BJ (cell line): ENCODE results near the gene NCAPD2. TPM values are rescaled to one million over a fixed set of nuclear protein-coding genes. Genes with fewer than 3 reads are reported as not detected.

Experiments used
- CTCF ChIA-PET: fragments of 350-600 bp; formaldehyde crosslinking; extraction: SDS; loops from one replicate; lab custom pipeline; 2021; ENCODE audit warnings: antibody characterized with exemption, inconsistent platforms; lab: Yijun Ruan, JAX
- POLR2A ChIA-PET: fragments of 300-600 bp; sonication (Branson Sonifier 250); formaldehyde crosslinking; extraction: SDS; loops from one replicate; lab custom pipeline; 2021; ENCODE audit warnings: antibody characterized with exemption; lab: Charles Lee
- DNase-seq: peaks from one replicate; pipeline ENCODE4 v3.0.0-alpha.2; 2011; ENCODE audit warnings: low read depth
- H3K27me3 ChIP-seq: 2 replicates; pipeline ENCODE4 v1.6.0; 2011; ENCODE audit warnings: low read length; ENCODE audit not compliant: control insufficient read depth, insufficient read depth
- H3K36me3 ChIP-seq: 2 replicates; pipeline ENCODE4 v1.5.1; 2011; ENCODE audit warnings: low read length; ENCODE audit not compliant: control insufficient read depth, insufficient read depth
- H3K4me3 ChIP-seq: 2 replicates; pipeline ENCODE4 v1.5.1; 2011; ENCODE audit warnings: low read depth, mild to moderate bottlenecking, control low read depth, low read length
- CTCF ChIP-seq: IDR thresholded peaks from 2 replicates; pipeline ENCODE4 v1.5.1; 2011; ENCODE audit warnings: low read depth, mild to moderate bottlenecking, control low read depth, inconsistent platforms, low read length, moderate library complexity; ENCODE audit not compliant: insufficient read depth
- polyA plus RNA-seq: library from polyadenylated mRNA; depleted of rRNA; stranded (reverse); fragments of >200 nt; gene quantifications from 2 replicates; pipeline ENCODE4 v1.2.3, GENCODE V29; 2011; rRNA removed
- small RNA-seq: library from RNA; depleted of rRNA; stranded (forward); fragments of <200 nt; gene quantifications from one replicate; pipeline ENCODE3, GENCODE V24; 2012; ENCODE audit warnings: low replicate concordance, low read depth; ENCODE audit not compliant: insufficient read length

Gene NCAPD2
- polyA plus RNA-seq, 1 experiment, result 65.6 TPM

- H3K36me3 ChIP-seq, result peaks cover 33% of the 10 kb centered on the region
- TF ChIP-seq CTCF, result no peak
- ChIA-PET CTCF (interaction anchor here (0.5 to 3.4 kb wide), 4 partner anchors 10 to 1472 kb away, joined by 3 to 15 read pairs (median 7); no protein-coding TSS in a partner anchor), POLR2A (no interaction called here)
- no peak overlapping the region for H3K4me3 ChIP-seq
- no peak for DNase-seq
- H3K27me3 ChIP-seq, result no peaks in the 10 kb centered on the region
Measured at GRCh38 chr12:6573001-6573400, 79.1 kb downstream of the NCAPD2 start.

- POLR2A ChIA-PET, result no interaction called here
Measured at GRCh38 chr12:6574576-6575295, 80.8 kb downstream of the NCAPD2 start.

GRCh38 chr12:6575648-6576047 is 81.7 kb downstream of the NCAPD2 start:
- POLR2A ChIA-PET, result no interaction called here
- TF ChIP-seq CTCF, result no peak
- Histone ChIP-seq H3K36me3 (peaks cover 28% of the 10 kb centered on the region), H3K27me3 (no peaks in the 10 kb centered on the region), H3K4me3 (no peak overlapping the region)
- no peak for DNase-seq
- CTCF ChIA-PET, result interaction anchor here (1.1 kb wide), 1 partner anchor 23 kb away, joined by 3 read pairs; no protein-coding TSS in a partner anchor

More at GRCh38 chr12:6574576-6575295, 80.8 kb downstream of the NCAPD2 start:
- TF ChIP-seq CTCF, result no peak
- DNase-seq, result no peak
- H3K4me3 ChIP-seq, result no peak overlapping the region
- H3K36me3 ChIP-seq, result peaks cover 32% of the 10 kb centered on the region
- CTCF ChIA-PET, result no interaction called here
- H3K27me3 ChIP-seq, result no peaks in the 10 kb centered on the region

Small RNA genes within 50 kb of the gene (small RNA-seq; reads per million reads assigned to genes)
- 9.9 reads per million, percentile 76 among the genes with 10 or more reads in this experiment for gene SCARNA11

Other genes with a start within 250 kb of the NCAPD2 start
- 0.10 TPM in 1 of 2 replicates, not detected in the other for gene PLEKHG6, start 183.4 kb upstream of the NCAPD2 start, polyA plus RNA-seq
- 170 and 217 TPM in 2 replicates for gene TNFRSF1A, start 152.0 kb upstream of the NCAPD2 start, polyA plus RNA-seq
- 0.18 and 0.36 TPM in 2 replicates for gene SCNN1A, start 118.5 kb upstream of the NCAPD2 start, polyA plus RNA-seq
- gene LTBR, start 109.9 kb upstream of the NCAPD2 start, polyA plus RNA-seq, result 23.4 and 67.2 TPM in 2 replicates
- 0.15 TPM in 1 of 2 replicates, not detected in the other for gene CD27, start 49.1 kb upstream of the NCAPD2 start, polyA plus RNA-seq
- 13.6 and 25.8 TPM in 2 replicates for gene TAPBPL, start 42.1 kb upstream of the NCAPD2 start, polyA plus RNA-seq
- gene VAMP1, start 23.4 kb upstream of the NCAPD2 start, polyA plus RNA-seq, result 12.5 and 23.3 TPM in 2 replicates
- gene MRPL51, start 840 bp upstream of the NCAPD2 start, polyA plus RNA-seq, result 53.4 and 117 TPM in 2 replicates
- gene GAPDH, start 40.4 kb downstream of the NCAPD2 start, polyA plus RNA-seq, result 12,114 and 18,709 TPM in 2 replicates
- gene IFFO1, start 61.9 kb downstream of the NCAPD2 start, polyA plus RNA-seq, result 19.6 and 31.9 TPM in 2 replicates
- gene NOP2, start 74.2 kb downstream of the NCAPD2 start, polyA plus RNA-seq, result 28.4 and 32.6 TPM in 2 replicates
- gene CHD4, start 113.3 kb downstream of the NCAPD2 start, polyA plus RNA-seq, result 69.8 and 87.6 TPM in 2 replicates
- 0.05 TPM in 1 of 2 replicates, not detected in the other for gene LPAR5, start 141.9 kb downstream of the NCAPD2 start, polyA plus RNA-seq
- gene ACRBP, start 153.3 kb downstream of the NCAPD2 start, polyA plus RNA-seq, result 0.17 and 0.40 TPM in 2 replicates
- gene ING4, start 169.0 kb downstream of the NCAPD2 start, polyA plus RNA-seq, result 43.0 and 61.0 TPM in 2 replicates
- gene ZNF384, start 195.3 kb downstream of the NCAPD2 start, polyA plus RNA-seq, result 38.8 and 57.0 TPM in 2 replicates
- 0.44 and 0.59 TPM in 2 replicates for gene PIANP, start 206.7 kb downstream of the NCAPD2 start, polyA plus RNA-seq
- 128 and 200 TPM in 2 replicates for gene COPS7A, start 229.9 kb downstream of the NCAPD2 start, polyA plus RNA-seq